SJCRH30 (cell line): ENCODE measurements around the gene HSPA14. TPM values are rescaled to one million over a fixed set of nuclear protein-coding genes. Genes with fewer than 3 reads are reported as not detected.
A peak's percentile ranks its signal among the peaks of the same experiment; 100 is the strongest.

Source experiments
- DNase-seq, 2 experiments: peaks; one replicate each; pipeline ENCODE4 v3.0.0-alpha.2; 2015 to 2020
- H3K27ac ChIP-seq: fragments of 250-450 bp; sonication (Bioruptor Pico); 2 replicates; pipeline ENCODE4 v1.5.1; 2020; ENCODE audit warnings: mild to moderate bottlenecking, moderate library complexity
- H3K27me3 ChIP-seq: fragments of 250-450 bp; sonication (Bioruptor Pico); 2 replicates; pipeline ENCODE4 v1.5.1; 2020; ENCODE audit warnings: mild to moderate bottlenecking, moderate library complexity
- H3K36me3 ChIP-seq: fragments of 250-450 bp; sonication (Bioruptor Pico); 2 replicates; pipeline ENCODE4 v1.5.1; 2020; ENCODE audit warnings: mild to moderate bottlenecking, moderate library complexity
- H3K4me1 ChIP-seq: fragments of 250-450 bp; sonication (Bioruptor Pico); 2 replicates; pipeline ENCODE4 v1.5.1; 2020; ENCODE audit warnings: mild to moderate bottlenecking, moderate library complexity
- H3K4me3 ChIP-seq: fragments of 250-450 bp; sonication (Bioruptor Pico); 2 replicates; pipeline ENCODE4 v1.5.1; 2020; ENCODE audit warnings: mild to moderate bottlenecking, moderate library complexity
- H3K9me3 ChIP-seq: fragments of 250-450 bp; sonication (Bioruptor Pico); replicated peaks from 2 replicates; pipeline ENCODE4 v1.5.1; 2020; ENCODE audit warnings: mild to moderate bottlenecking, moderate library complexity
- total RNA-seq: library from RNA; depleted of rRNA; stranded (reverse); fragments of >200 nt; shearing (Covaris generic); gene quantifications from 2 replicates; pipeline ENCODE4 v1.2.3, GENCODE V29; 2014

The HSPA14 gene
- total RNA-seq, 1 experiment from 2014 or later = 49.9 TPM

GRCh38 chr10:14822879-14823755 lies 15.0 kb upstream of the HSPA14 start:
- Histone ChIP-seq H3K4me1 (no peaks in the 10 kb centered on the region), H3K36me3 (no peaks in the 10 kb centered on the region), H3K27me3 (no peaks in the 10 kb centered on the region), H3K4me3 (no peak overlapping the region), H3K9me3 (no peaks in the 10 kb centered on the region), H3K27ac (no peak overlapping the region)
- peak; percentile 17 to 49 for DNase-seq

GRCh38 chr10:14823966-14824365 lies 14.1 kb upstream of the HSPA14 start:
- no peak overlapping the region for H3K4me3 ChIP-seq

GRCh38 chr10:14826076-14826829 lies 11.9 kb upstream of the HSPA14 start:
- Histone ChIP-seq H3K27me3 (no peaks in the 10 kb centered on the region), H3K27ac (no peak overlapping the region), H3K4me3 (no peak overlapping the region), H3K36me3 (no peaks in the 10 kb centered on the region), H3K4me1 (no peaks in the 10 kb centered on the region), H3K9me3 (no peaks in the 10 kb centered on the region)
- DNase-seq = no peak

More at GRCh38 chr10:14823966-14824365, 14.1 kb upstream of the HSPA14 start:
- Histone ChIP-seq H3K36me3 (no peaks in the 10 kb centered on the region), H3K9me3 (no peaks in the 10 kb centered on the region), H3K27ac (no peak overlapping the region), H3K27me3 (no peaks in the 10 kb centered on the region), H3K4me1 (no peaks in the 10 kb centered on the region)
- DNase-seq = no peak

- Histone ChIP-seq H3K36me3 (no peaks in the 10 kb centered on the region), H3K9me3 (no peaks in the 10 kb centered on the region), H3K4me1 (no peaks in the 10 kb centered on the region), H3K27ac (no peak overlapping the region), H3K27me3 (no peaks in the 10 kb centered on the region), H3K4me3 (no peak overlapping the region)
- DNase-seq = no peak
Observed at GRCh38 chr10:14833106-14833505, 5.0 kb upstream of the HSPA14 start.

- no peak overlapping the region for H3K27ac ChIP-seq
- no peaks in the 10 kb centered on the region for H3K27me3 ChIP-seq
- DNase-seq = no peak
- H3K4me1 ChIP-seq = no peaks in the 10 kb centered on the region
- H3K9me3 ChIP-seq = no peaks in the 10 kb centered on the region
- H3K36me3 ChIP-seq = peaks cover 12% of the 10 kb centered on the region
- H3K4me3 ChIP-seq = no peak overlapping the region
Observed at GRCh38 chr10:14836208-14836607, 1.9 kb upstream of the HSPA14 start.

- peaks cover 22% of the 10 kb centered on the region for H3K36me3 ChIP-seq
- no peaks in the 10 kb centered on the region for H3K27me3 ChIP-seq
- peak in 1 of 2 experiments; percentile 91 for DNase-seq
- H3K27ac ChIP-seq = peak overlapping the region; percentile 97
- peak overlapping the region; percentile 88 for H3K4me3 ChIP-seq
- no peaks in the 10 kb centered on the region for H3K9me3 ChIP-seq
- no peaks in the 10 kb centered on the region for H3K4me1 ChIP-seq
Observed at GRCh38 chr10:14837003-14837756, 926 bp upstream of the HSPA14 start.

- H3K4me1 ChIP-seq = no peaks in the 10 kb centered on the region
- no peaks in the 10 kb centered on the region for H3K9me3 ChIP-seq
- peaks cover 36% of the 10 kb centered on the region for H3K36me3 ChIP-seq
- peak overlapping the region; percentile 97 for H3K27ac ChIP-seq
- H3K27me3 ChIP-seq = no peaks in the 10 kb centered on the region
- DNase-seq = peak; percentile 37 to 42
- peak overlapping the region; percentile 88 for H3K4me3 ChIP-seq
Observed at GRCh38 chr10:14838582-14839304, 637 bp downstream of the HSPA14 start.

GRCh38 chr10:14839305-14839695 lies 1.2 kb downstream of the HSPA14 start:
- Histone ChIP-seq H3K9me3 (no peaks in the 10 kb centered on the region), H3K27me3 (no peaks in the 10 kb centered on the region), H3K4me3 (peak overlapping the region; percentile 88), H3K36me3 (peaks cover 40% of the 10 kb centered on the region), H3K4me1 (no peaks in the 10 kb centered on the region), H3K27ac (peak overlapping the region; percentile 97)
- DNase-seq = peak; percentile 18 to 19

- no peak overlapping the region for H3K27ac ChIP-seq
- DNase-seq = no peak
- H3K4me1 ChIP-seq = no peaks in the 10 kb centered on the region
- H3K9me3 ChIP-seq = no peaks in the 10 kb centered on the region
- peaks cover 45% of the 10 kb centered on the region for H3K36me3 ChIP-seq
- no peaks in the 10 kb centered on the region for H3K27me3 ChIP-seq
- no peak overlapping the region for H3K4me3 ChIP-seq
Observed at GRCh38 chr10:14840178-14840577, 2.1 kb downstream of the HSPA14 start.

- no peak for DNase-seq
- no peak overlapping the region for H3K27ac ChIP-seq
- no peaks in the 10 kb centered on the region for H3K4me1 ChIP-seq
- H3K4me3 ChIP-seq = no peak overlapping the region
- H3K27me3 ChIP-seq = no peaks in the 10 kb centered on the region
- no peaks in the 10 kb centered on the region for H3K9me3 ChIP-seq
- peaks cover 50% of the 10 kb centered on the region for H3K36me3 ChIP-seq
Observed at GRCh38 chr10:14843327-14843988, 5.4 kb downstream of the HSPA14 start.

GRCh38 chr10:14844948-14845347 lies 6.8 kb downstream of the HSPA14 start:
- no peaks in the 10 kb centered on the region for H3K4me1 ChIP-seq
- no peaks in the 10 kb centered on the region for H3K27me3 ChIP-seq
- peaks cover 59% of the 10 kb centered on the region for H3K36me3 ChIP-seq

GRCh38 chr10:14852236-14852635 lies 14.1 kb downstream of the HSPA14 start:
- no peaks in the 10 kb centered on the region for H3K27me3 ChIP-seq
- no peak for DNase-seq
- no peak overlapping the region for H3K27ac ChIP-seq
- peaks cover 37% of the 10 kb centered on the region for H3K36me3 ChIP-seq
- H3K4me3 ChIP-seq = no peak overlapping the region
- no peaks in the 10 kb centered on the region for H3K9me3 ChIP-seq
- H3K4me1 ChIP-seq = no peaks in the 10 kb centered on the region

More at GRCh38 chr10:14844948-14845347, 6.8 kb downstream of the HSPA14 start:
- DNase-seq = no peak
- Histone ChIP-seq H3K9me3 (no peaks in the 10 kb centered on the region), H3K4me3 (no peak overlapping the region), H3K27ac (no peak overlapping the region)

GRCh38 chr10:14855453-14855852 lies 17.3 kb downstream of the HSPA14 start:
- no peak for DNase-seq
- Histone ChIP-seq H3K27me3 (no peaks in the 10 kb centered on the region), H3K4me3 (no peak overlapping the region), H3K27ac (no peak overlapping the region), H3K4me1 (no peaks in the 10 kb centered on the region), H3K36me3 (peaks cover 27% of the 10 kb centered on the region), H3K9me3 (no peaks in the 10 kb centered on the region)
